HG03342 (cell line): ENCODE measurements around the gene IL18BP.

Experiments used
- ATAC-seq: cut with Tn5 transposase; IDR thresholded peaks from one replicate; pipeline ENCODE4 v1.9.1; 2021; ENCODE audit warnings: mild to moderate bottlenecking, moderate library complexity; ENCODE audit not compliant: unreplicated experiment

The IL18BP gene

DNA sequence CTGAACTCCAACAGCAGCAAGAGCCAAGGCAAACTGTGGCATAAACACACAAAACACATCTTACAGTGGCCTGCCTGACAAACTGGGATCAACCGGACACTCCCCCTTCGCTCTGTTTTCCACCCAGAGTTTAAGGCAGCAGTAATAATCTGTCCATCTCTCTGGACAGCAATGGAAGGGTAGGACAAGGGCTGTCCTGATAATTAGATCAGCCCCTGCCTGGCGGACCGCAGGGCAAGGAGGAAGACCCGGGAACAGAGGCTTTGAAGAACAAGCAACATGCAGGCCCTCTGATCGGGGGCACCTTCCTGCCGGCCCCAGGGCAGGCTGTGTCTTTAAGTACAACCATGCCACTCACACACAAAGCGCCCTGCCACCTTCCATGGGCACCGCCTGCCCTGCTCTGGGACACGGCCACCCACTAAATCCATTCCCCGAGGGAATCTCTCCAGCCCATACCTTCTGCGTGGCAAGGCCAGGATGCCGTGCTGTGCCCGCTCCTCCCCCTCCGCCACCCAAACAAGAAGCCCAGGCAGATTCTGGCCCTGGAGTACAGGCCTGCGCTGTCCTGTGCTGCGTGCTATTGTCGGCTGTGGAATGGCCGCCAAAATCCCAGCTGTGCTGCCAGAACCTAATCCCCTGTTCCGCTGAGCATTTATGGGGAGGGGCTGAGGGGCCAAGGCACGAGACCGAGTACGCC lies 42.8 kb downstream of the IL18BP start:
- no peak for ATAC-seq

GRCh38 chr11:72042064-72042745 lies 43.5 kb downstream of the IL18BP start:
- ATAC-seq, result no peak

DNA sequence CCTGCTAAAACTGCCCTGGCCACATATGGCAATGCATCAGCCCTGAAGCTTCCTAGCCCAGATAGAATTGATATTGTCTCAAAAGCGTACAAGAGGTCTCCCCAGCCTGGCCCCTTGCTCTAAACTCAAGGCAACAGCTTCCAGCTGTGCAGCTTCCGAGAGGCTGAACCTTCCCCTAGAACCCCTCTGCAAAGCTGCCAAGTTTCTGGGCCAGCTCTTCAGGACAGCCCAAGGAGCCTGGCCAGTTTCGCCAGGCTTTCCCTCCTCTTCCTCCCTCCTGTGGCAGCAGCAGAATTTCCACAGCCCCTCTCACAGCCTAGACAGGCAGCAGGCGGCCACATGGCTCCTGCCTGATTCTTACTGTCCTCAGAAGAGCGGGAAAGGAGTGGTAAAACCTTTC lies 47.1 kb downstream of the IL18BP start:
- no peak for ATAC-seq

GRCh38 chr11:72048766-72049460 lies 50.2 kb downstream of the IL18BP start:
- no peak for ATAC-seq
